HuH-7 (cell line): ENCODE data around the gene CRYBA2.
A peak's percentile ranks its signal among the peaks of the same experiment; 100 is the strongest.

Experiments
- DNase-seq: peaks from one replicate; pipeline ENCODE4 v3.0.0; 2011; ENCODE audit warnings: low spot score

CRYBA2 gene

GRCh38 chr2:218993345-218994315 is at the start of gene CRYBA2:
CRYBA2 (minus strand) TSS chr2:218993422; CDS start chr2:218993176, 246 bp downstream.
- DNase-seq: no peak

GRCh38 chr2:219042750-219043149 is 49.5 kb upstream of the CRYBA2 start:
- peak; percentile 73 for DNase-seq

- no peak for DNase-seq
Observed at GRCh38 chr2:219042157-219042556, 48.9 kb upstream of the CRYBA2 start.

- DNase-seq: no peak
Observed at GRCh38 chr2:219041252-219041651, 48.0 kb upstream of the CRYBA2 start, which contains the start of gene CFAP65. CFAP65 (minus strand) TSS chr2:219041516; CDS start chr2:219039048, 2,468 bp downstream.

- no peak for DNase-seq
Observed at GRCh38 chr2:219038600-219038999, 45.4 kb upstream of the CRYBA2 start.

- no peak for DNase-seq
Observed at GRCh38 chr2:219037783-219038499, 44.7 kb upstream of the CRYBA2 start.

- no peak for DNase-seq
Observed at GRCh38 chr2:219035942-219036341, 42.7 kb upstream of the CRYBA2 start.

- DNase-seq: no peak
Observed at GRCh38 chr2:219034823-219035222, 41.6 kb upstream of the CRYBA2 start.

GRCh38 chr2:219032051-219032745 is 39.0 kb upstream of the CRYBA2 start:
- DNase-seq: no peak

- DNase-seq: no peak
Observed at GRCh38 chr2:219031005-219031738, 38.0 kb upstream of the CRYBA2 start.

- DNase-seq: no peak
Observed at GRCh38 chr2:219030177-219030940, 37.1 kb upstream of the CRYBA2 start.

GRCh38 chr2:219029829-219030165 is 36.6 kb upstream of the CRYBA2 start:
- DNase-seq: peak; percentile 92

GRCh38 chr2:219028996-219029828 is 36.0 kb upstream of the CRYBA2 start:
- no peak for DNase-seq

- no peak for DNase-seq
Observed at GRCh38 chr2:219028141-219028540, 34.9 kb upstream of the CRYBA2 start.

GRCh38 chr2:219027511-219028055 is 34.4 kb upstream of the CRYBA2 start:
- DNase-seq: no peak

- no peak for DNase-seq
Observed at GRCh38 chr2:219026946-219027345, 33.7 kb upstream of the CRYBA2 start.

GRCh38 chr2:219025637-219026585 is 32.7 kb upstream of the CRYBA2 start:
- DNase-seq: no peak

- DNase-seq: no peak
Observed at GRCh38 chr2:219024059-219024458, 30.8 kb upstream of the CRYBA2 start.
